ENCODE results near the gene SESN1. TPM values are rescaled to one million over a fixed set of nuclear protein-coding genes. Genes with fewer than 3 reads are reported as not detected.

The SESN1 gene
- total RNA-seq, 2 experiments from 2014 or later, result 9.3 to 10.6 TPM

GRCh38 chr6:109021870-109022269 is 72.8 kb downstream of the SESN1 start:
- ChIA-PET CTCF (interaction anchor here (1.4 kb wide), 1 partner anchor 51 kb away, joined by 5 read pairs; no protein-coding TSS in a partner anchor), POLR2A (no interaction called here)
- H3K27ac Mint-ChIP-seq, result no peak overlapping the region
- H3K36me3 Mint-ChIP-seq, result peaks cover 3% of the 10 kb centered on the region
- H3K4me1 Mint-ChIP-seq (ENCODE audit: low read depth), result peaks cover 29% of the 10 kb centered on the region
- no peak overlapping the region for H3K4me3 Mint-ChIP-seq
- intact Hi-C loops (cut with micrococcal nuclease), result no loop called here
- no peaks in the 10 kb centered on the region for H3K9me3 Mint-ChIP-seq
- DNase-seq, result no peak
- no peaks in the 10 kb centered on the region for H3K27me3 Mint-ChIP-seq

GRCh38 chr6:109019911-109020310 is 74.7 kb downstream of the SESN1 start:
- Mint-ChIP-seq H3K27ac (no peak overlapping the region), H3K4me3 (no peak overlapping the region), H3K4me1 (ENCODE audit: low read depth) (peaks cover 30% of the 10 kb centered on the region), H3K9me3 (no peaks in the 10 kb centered on the region), H3K36me3 (no peaks in the 10 kb centered on the region), H3K27me3 (no peaks in the 10 kb centered on the region)
- CTCF ChIA-PET, result interaction anchor here (1.4 kb wide), 1 partner anchor 12 kb away, joined by 3 read pairs; no protein-coding TSS in a partner anchor
- no peak for DNase-seq
- POLR2A ChIA-PET, result no interaction called here
- intact Hi-C loops (cut with micrococcal nuclease), result no loop called here

GRCh38 chr6:109015176-109015575 is 79.5 kb downstream of the SESN1 start:
- Mint-ChIP-seq H3K9me3 (no peaks in the 10 kb centered on the region), H3K27me3 (no peaks in the 10 kb centered on the region), H3K4me1 (ENCODE audit: low read depth) (peaks cover 47% of the 10 kb centered on the region), H3K4me3 (no peak overlapping the region), H3K36me3 (no peaks in the 10 kb centered on the region), H3K27ac (no peak overlapping the region)
- DNase-seq, result no peak
- CTCF ChIA-PET, result interaction anchor here (0.8 kb wide), 1 partner anchor 122 kb away, joined by 3 read pairs; no protein-coding TSS in a partner anchor
- intact Hi-C loops (cut with micrococcal nuclease), result no loop called here
- POLR2A ChIA-PET, result interaction anchor here (1.8 kb wide), 1 partner anchor 56 kb away, joined by 4 read pairs; no protein-coding TSS in a partner anchor

- intact Hi-C loops (cut with micrococcal nuclease), result no loop called here
- no peaks in the 10 kb centered on the region for H3K36me3 Mint-ChIP-seq
- POLR2A ChIA-PET, result interaction anchor here (0.9 to 1.8 kb wide), 2 partner anchors 57 to 94 kb away, joined by 3 to 4 read pairs; no protein-coding TSS in a partner anchor
- peak overlapping the region; percentile 12 for H3K27ac Mint-ChIP-seq
- H3K27me3 Mint-ChIP-seq, result no peaks in the 10 kb centered on the region
- H3K4me1 Mint-ChIP-seq (ENCODE audit: low read depth), result peaks cover 48% of the 10 kb centered on the region
- H3K9me3 Mint-ChIP-seq, result no peaks in the 10 kb centered on the region
- no peak for DNase-seq
- CTCF ChIA-PET, result no interaction called here
- H3K4me3 Mint-ChIP-seq, result no peak overlapping the region
Observed at GRCh38 chr6:109014606-109015005, 80.0 kb downstream of the SESN1 start.

GRCh38 chr6:109013656-109014305 is 80.9 kb downstream of the SESN1 start:
- no peak overlapping the region for H3K4me3 Mint-ChIP-seq
- no peak for DNase-seq
- POLR2A ChIA-PET, result interaction anchor here (0.7 to 1.8 kb wide), 3 partner anchors 57 to 130 kb away, joined by 3 to 4 read pairs (median 3); no protein-coding TSS in a partner anchor
- peaks cover 43% of the 10 kb centered on the region for H3K4me1 Mint-ChIP-seq (ENCODE audit: low read depth)
- intact Hi-C loops (cut with micrococcal nuclease), result loop anchor here (1.0 kb wide), 1 partner anchor 130 kb away; no protein-coding TSS in a partner anchor
- H3K9me3 Mint-ChIP-seq, result no peaks in the 10 kb centered on the region
- H3K36me3 Mint-ChIP-seq, result no peaks in the 10 kb centered on the region
- H3K27ac Mint-ChIP-seq, result peak overlapping the region; percentile 2
- CTCF ChIA-PET, result interaction anchor here (0.7 kb wide), 1 partner anchor 130 kb away, joined by 4 read pairs; no protein-coding TSS in a partner anchor
- H3K27me3 Mint-ChIP-seq, result no peaks in the 10 kb centered on the region

- H3K4me1 Mint-ChIP-seq (ENCODE audit: low read depth), result peaks cover 64% of the 10 kb centered on the region
- H3K27ac Mint-ChIP-seq, result peak overlapping the region; percentile 20
- ChIA-PET POLR2A (interaction anchor here (0.8 to 1.3 kb wide), 2 partner anchors 87 to 137 kb away, joined by 3 read pairs; no protein-coding TSS in a partner anchor), CTCF (interaction anchor here (1.0 to 4.3 kb wide), 3 partner anchors 62 to 118 kb away, joined by 3 to 21 read pairs (median 3); no protein-coding TSS in a partner anchor)
- no peaks in the 10 kb centered on the region for H3K27me3 Mint-ChIP-seq
- no peak for DNase-seq
- H3K9me3 Mint-ChIP-seq, result no peaks in the 10 kb centered on the region
- peak overlapping the region; percentile 28 for H3K4me3 Mint-ChIP-seq
- no peaks in the 10 kb centered on the region for H3K36me3 Mint-ChIP-seq
- intact Hi-C loops (cut with micrococcal nuclease), result no loop called here
Observed at GRCh38 chr6:109010705-109011102, 83.9 kb downstream of the SESN1 start.

- Mint-ChIP-seq H3K4me1 (ENCODE audit: low read depth) (peaks cover 60% of the 10 kb centered on the region), H3K27me3 (no peaks in the 10 kb centered on the region), H3K4me3 (peak overlapping the region; percentile 94), H3K36me3 (no peaks in the 10 kb centered on the region), H3K27ac (peak overlapping the region; percentile 92), H3K9me3 (no peaks in the 10 kb centered on the region)
- ChIA-PET CTCF (interaction anchor here (1.0 to 4.3 kb wide), 6 partner anchors 62 to 749 kb away, joined by 3 to 21 read pairs (median 4); partner anchors contain the start of genes ARMC2 and SNX3), POLR2A (interaction anchor here (0.8 to 2.9 kb wide), 5 partner anchors 26 to 367 kb away, joined by 3 to 13 read pairs (median 3); no protein-coding TSS in a partner anchor)
- DNase-seq, result no peak
- intact Hi-C loops (cut with micrococcal nuclease), result loop anchor here (1.0 to 2.0 kb wide), 5 partner anchors 49 to 451 kb away; no protein-coding TSS in a partner anchor
Observed at GRCh38 chr6:109009962-109010704, 84.5 kb downstream of the SESN1 start.

- H3K36me3 Mint-ChIP-seq, result no peaks in the 10 kb centered on the region
- intact Hi-C loops (cut with micrococcal nuclease), result loop anchor here (1.0 to 2.0 kb wide), 5 partner anchors 50 to 451 kb away; no protein-coding TSS in a partner anchor
- CTCF ChIA-PET, result interaction anchor here (1.0 to 4.3 kb wide), 5 partner anchors 63 to 749 kb away, joined by 3 to 21 read pairs (median 4); partner anchors contain the start of genes ARMC2 and SNX3
- H3K9me3 Mint-ChIP-seq, result no peaks in the 10 kb centered on the region
- POLR2A ChIA-PET, result interaction anchor here (0.9 to 2.9 kb wide), 6 partner anchors 26 to 368 kb away, joined by 3 to 13 read pairs (median 4); no protein-coding TSS in a partner anchor
- H3K27ac Mint-ChIP-seq, result peak overlapping the region; percentile 92
- H3K4me3 Mint-ChIP-seq, result peak overlapping the region; percentile 94
- peaks cover 60% of the 10 kb centered on the region for H3K4me1 Mint-ChIP-seq (ENCODE audit: low read depth)
- H3K27me3 Mint-ChIP-seq, result no peaks in the 10 kb centered on the region
- peak; percentile 93 for DNase-seq
Observed at GRCh38 chr6:109009236-109009961, 85.2 kb downstream of the SESN1 start.

GRCh38 chr6:109008537-109009235 is 86.0 kb downstream of the SESN1 start:
- POLR2A ChIA-PET, result interaction anchor here (0.9 to 2.9 kb wide), 6 partner anchors 85 to 449 kb away, joined by 3 to 13 read pairs (median 4); no protein-coding TSS in a partner anchor
- peaks cover 57% of the 10 kb centered on the region for H3K4me1 Mint-ChIP-seq (ENCODE audit: low read depth)

GRCh38 chr6:109008054-109008453 is 86.6 kb downstream of the SESN1 start:
- POLR2A ChIA-PET, result interaction anchor here (0.9 to 2.9 kb wide), 6 partner anchors 86 to 450 kb away, joined by 3 to 13 read pairs (median 4); partner anchors contain the start of gene SESN1
- peak overlapping the region; percentile 91 for H3K4me3 Mint-ChIP-seq
- H3K4me1 Mint-ChIP-seq (ENCODE audit: low read depth), result peaks cover 54% of the 10 kb centered on the region
- H3K36me3 Mint-ChIP-seq, result no peaks in the 10 kb centered on the region
- H3K27ac Mint-ChIP-seq, result no peak overlapping the region
- DNase-seq, result no peak
- no peaks in the 10 kb centered on the region for H3K9me3 Mint-ChIP-seq
- intact Hi-C loops (cut with micrococcal nuclease), result loop anchor here (1.0 to 2.0 kb wide), 6 partner anchors 65 to 449 kb away; partner anchors contain the start of gene SESN1
- CTCF ChIA-PET, result interaction anchor here (0.8 to 4.3 kb wide), 5 partner anchors 11 to 64 kb away, joined by 3 to 21 read pairs (median 3); no protein-coding TSS in a partner anchor
- H3K27me3 Mint-ChIP-seq, result no peaks in the 10 kb centered on the region

More at GRCh38 chr6:109008537-109009235, 86.0 kb downstream of the SESN1 start:
- CTCF ChIA-PET, result interaction anchor here (1.1 to 4.3 kb wide), 4 partner anchors 11 to 64 kb away, joined by 3 to 21 read pairs (median 4); no protein-coding TSS in a partner anchor
- Mint-ChIP-seq H3K27me3 (no peaks in the 10 kb centered on the region), H3K4me3 (peak overlapping the region; percentile 91), H3K9me3 (no peaks in the 10 kb centered on the region), H3K36me3 (no peaks in the 10 kb centered on the region), H3K27ac (peak overlapping the region; percentile 90)
- intact Hi-C loops (cut with micrococcal nuclease), result loop anchor here (1.0 to 2.0 kb wide), 9 partner anchors 51 to 450 kb away; partner anchors contain the start of gene SESN1
- peak; percentile 37 for DNase-seq
